ENCODE data around the gene TCP11X2. TPM values are rescaled to one million over a fixed set of nuclear protein-coding genes. Genes with fewer than 3 reads are reported as not detected.
"Not testable (repeated sequence)": the region's sequence is repeated elsewhere in the genome, so short reads cannot be mapped to it uniquely, and the experiment has no call there.

Gene TCP11X2
- total RNA-seq (2021; fragmentation: NEBNext Ultra II Directional; extraction: Animal tissue kit (Norgen Biotek cat#: 25700)), result not detected
- long read RNA-seq, result 0 reads

- not testable (repeated sequence) for H3K27ac Mint-ChIP-seq; H3K9me3 Mint-ChIP-seq; H3K4me3 Mint-ChIP-seq; H3K27me3 Mint-ChIP-seq (ENCODE audit: insufficient read depth); H3K4me1 Mint-ChIP-seq (ENCODE audit: low read depth); H3K36me3 Mint-ChIP-seq (ENCODE audit: low read depth); DNase-seq
Observed at GRCh38 chrX:102471762-102472220, at the start of gene TCP11X2. Gene TCP11X2, minus strand, starts transcription at chrX:102471812.

GRCh38 chrX:102517326-102517725, 45.7 kb upstream of the TCP11X2 start:
- Mint-ChIP-seq H3K36me3 (ENCODE audit: low read depth) (no peaks in the 10 kb centered on the region), H3K27ac (no peak overlapping the region), H3K4me3 (peak overlapping the region; percentile 89; the same call in 1 of the 2 replicates), H3K9me3 (no peaks in the 10 kb centered on the region), H3K27me3 (ENCODE audit: insufficient read depth) (peaks cover 4% of the 10 kb centered on the region; the same call in 1 of the 2 replicates), H3K4me1 (ENCODE audit: low read depth) (peaks cover 10% of the 10 kb centered on the region)
- peak; percentile 49 for TF ChIP-seq CTCF (IDR thresholded peaks at IDR 0.05)
- DNase-seq, result peak; percentile 11

- Mint-ChIP-seq H3K4me3 (peak within 1 kb of the TSS; percentile 89), H3K27ac (no peak within 1 kb of the TSS), H3K9me3 (no peaks in the 10 kb centered on the region), H3K27me3 (ENCODE audit: insufficient read depth) (peaks cover 4% of the 10 kb centered on the region; the same call in 1 of the 2 replicates), H3K4me1 (ENCODE audit: low read depth) (peaks cover 10% of the 10 kb centered on the region), H3K36me3 (ENCODE audit: low read depth) (no peaks in the 10 kb centered on the region)
- no peak for TF ChIP-seq CTCF (IDR thresholded peaks at IDR 0.05)
- peak; percentile 2 for DNase-seq
Observed at GRCh38 chrX:102515975-102516941, 44.6 kb upstream of the TCP11X2 start, which contains the start of gene TMSB15A. Gene TMSB15A, minus strand, starts transcription at chrX:102516739.

DNA sequence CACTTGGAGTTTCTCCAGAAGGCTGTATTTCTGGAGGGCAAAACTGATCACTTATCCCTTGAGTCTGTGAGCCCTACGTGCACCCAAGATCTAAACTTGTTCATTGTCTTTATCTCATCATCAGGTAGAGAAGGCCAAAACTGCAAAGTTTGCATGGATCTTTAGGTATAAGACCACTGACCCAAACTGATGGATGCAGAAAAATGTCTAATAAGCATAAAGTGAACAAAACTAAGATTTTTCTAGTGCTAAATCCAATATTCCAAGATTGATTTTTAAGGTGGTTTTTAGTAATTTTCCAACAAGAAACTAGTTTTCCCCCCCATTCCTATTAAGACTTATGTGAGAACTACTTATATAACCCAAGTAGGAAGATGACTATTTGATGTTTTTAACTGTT, 42.9 kb upstream of the TCP11X2 start:
- Mint-ChIP-seq H3K4me1 (ENCODE audit: low read depth) (peaks cover 10% of the 10 kb centered on the region), H3K9me3 (no peaks in the 10 kb centered on the region), H3K27me3 (ENCODE audit: insufficient read depth) (peaks cover 5% of the 10 kb centered on the region; the same call in 1 of the 2 replicates), H3K4me3 (no peak overlapping the region), H3K36me3 (ENCODE audit: low read depth) (no peaks in the 10 kb centered on the region), H3K27ac (no peak overlapping the region)
- no peak for TF ChIP-seq CTCF (IDR thresholded peaks at IDR 0.05)
- no peak for DNase-seq

GRCh38 chrX:102498732-102499131, 27.1 kb upstream of the TCP11X2 start:
- Mint-ChIP-seq H3K27ac (no peak overlapping the region), H3K9me3 (peaks cover 6% of the 10 kb centered on the region; the same call in 1 of the 2 replicates), H3K4me3 (no peak overlapping the region), H3K4me1 (ENCODE audit: low read depth) (no peaks in the 10 kb centered on the region), H3K36me3 (ENCODE audit: low read depth) (no peaks in the 10 kb centered on the region), H3K27me3 (ENCODE audit: insufficient read depth) (peaks cover 7% of the 10 kb centered on the region; the same call in 1 of the 2 replicates)
- TF ChIP-seq CTCF (IDR thresholded peaks at IDR 0.05), result no peak
- no peak for DNase-seq

DNA sequence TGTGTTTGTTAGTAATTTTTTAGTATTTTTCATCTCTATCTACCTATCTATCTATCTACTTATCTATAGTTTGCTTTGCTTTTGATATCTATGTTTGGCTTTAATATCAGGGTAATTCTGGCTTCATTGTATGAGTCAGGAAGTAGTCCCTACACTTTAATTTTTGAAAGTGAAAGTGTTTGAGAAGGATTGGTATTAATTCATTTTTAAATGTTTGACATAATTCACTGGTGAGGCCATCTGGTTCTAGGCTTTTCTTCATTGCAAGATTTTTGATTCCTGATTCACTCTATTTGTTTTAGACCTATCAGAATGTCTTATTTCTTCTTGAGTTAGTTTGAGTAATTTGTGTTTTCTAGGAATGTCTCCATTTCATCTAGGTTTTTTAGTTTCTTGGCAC, 20.2 kb upstream of the TCP11X2 start:
- no peaks in the 10 kb centered on the region for H3K9me3 Mint-ChIP-seq
- no peaks in the 10 kb centered on the region for H3K36me3 Mint-ChIP-seq (ENCODE audit: low read depth)
- TF ChIP-seq CTCF (IDR thresholded peaks at IDR 0.05), result no peak
- no peak for DNase-seq
- H3K4me3 Mint-ChIP-seq, result no peak overlapping the region
- no peak overlapping the region for H3K27ac Mint-ChIP-seq
- peaks cover 5% of the 10 kb centered on the region for H3K27me3 Mint-ChIP-seq (ENCODE audit: insufficient read depth)
- H3K4me1 Mint-ChIP-seq (ENCODE audit: low read depth), result no peaks in the 10 kb centered on the region

- H3K27me3 Mint-ChIP-seq (ENCODE audit: insufficient read depth); H3K36me3 Mint-ChIP-seq (ENCODE audit: low read depth); H3K9me3 Mint-ChIP-seq; H3K4me1 Mint-ChIP-seq (ENCODE audit: low read depth); DNase-seq; H3K4me3 Mint-ChIP-seq; H3K27ac Mint-ChIP-seq: not testable (repeated sequence)
Observed at GRCh38 chrX:102478765-102479164, 7.2 kb upstream of the TCP11X2 start.

GRCh38 chrX:102470215-102470614, 1.4 kb downstream of the TCP11X2 start:
- H3K27me3 Mint-ChIP-seq (ENCODE audit: insufficient read depth); DNase-seq: not testable (repeated sequence)

More at GRCh38 chrX:102470215-102470614, 1.4 kb downstream of the TCP11X2 start:
- not testable (repeated sequence) for H3K36me3 Mint-ChIP-seq (ENCODE audit: low read depth); H3K27ac Mint-ChIP-seq; H3K9me3 Mint-ChIP-seq; H3K4me3 Mint-ChIP-seq; H3K4me1 Mint-ChIP-seq (ENCODE audit: low read depth)

Data from HFFc6 (cell line).